ENCODE results near the gene ZNF41. TPM values are rescaled to one million over a fixed set of nuclear protein-coding genes. Genes with fewer than 3 reads are reported as not detected.

The ZNF41 gene
- polyA plus RNA-seq, 3 donors = 1.8 to 4.3 (median 3.1) TPM

DNA sequence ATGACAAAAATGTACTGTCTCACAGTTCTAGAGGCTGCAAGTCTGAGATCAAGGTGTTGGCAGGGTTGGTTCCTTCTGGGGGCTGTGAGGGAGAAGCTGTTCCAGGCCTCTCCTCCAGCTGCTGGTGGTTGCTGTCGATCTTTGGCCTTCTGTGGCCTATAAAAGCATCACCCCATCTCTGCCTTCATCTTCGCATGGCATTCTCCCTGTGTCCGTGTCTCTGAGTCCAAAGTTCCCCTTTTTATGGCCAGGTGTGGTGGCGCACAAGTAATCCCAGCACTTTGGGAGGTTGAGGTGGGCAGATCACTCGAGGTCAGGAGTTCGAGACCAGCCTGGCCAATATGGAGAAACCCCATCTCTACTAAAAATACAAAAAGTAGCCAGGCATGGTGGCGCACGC lies 46.5 kb upstream of the ZNF41 start:
- Histone ChIP-seq H3K36me3 (replicated peaks in 1 of 2; ENCODE audit: control insufficient read depth in 1 of 2, insufficient read depth in 2 of 2, low read length in 2 of 2) (no peaks in the 10 kb centered on the region), H3K4me2 (replicated peaks; ENCODE audit: extremely low read depth, low read length, poor library complexity, severe bottlenecking) (no peak overlapping the region), H3K9ac (ENCODE audit: insufficient read depth, low read length, poor library complexity, severe bottlenecking) (no peak overlapping the region), H3K79me2 (ENCODE audit: insufficient read depth, low read length) (no peaks in the 10 kb centered on the region), H3K4me3 (replicated peaks in 1 of 3; ENCODE audit: low read depth in 2 of 3, low read length in 3 of 3) (no peak overlapping the region), H3K9me3 (replicated peaks in 1 of 2; ENCODE audit: control insufficient read depth in 1 of 2, insufficient read depth in 1 of 2, low read length in 2 of 2) (no peaks in the 10 kb centered on the region), H3K27ac (ENCODE audit: low read depth in 1 of 2, low read length in 2 of 2) (no peak overlapping the region), H4K20me1 (ENCODE audit: insufficient read depth, low read length) (no peaks in the 10 kb centered on the region), H2AFZ (ENCODE audit: insufficient read depth, low read depth, low read length, poor library complexity, severe bottlenecking) (no peak overlapping the region), H3K4me1 (ENCODE audit: control insufficient read depth in 1 of 2, insufficient read depth in 2 of 2, low read length in 2 of 2) (no peaks in the 10 kb centered on the region), H3K27me3 (ENCODE audit: control insufficient read depth in 2 of 2, insufficient read depth in 2 of 2, low read length in 2 of 2) (no peaks in the 10 kb centered on the region)
- H3K4me1 Mint-ChIP-seq = no peaks in the 10 kb centered on the region
- H3K9me3 Mint-ChIP-seq = peaks cover 0 to 4% (median 0%) of the 10 kb centered on the region in 7 donors
- intact Hi-C loops (cut with micrococcal nuclease) = no loop called here
- no CpG with 5 or more reads among the region's 8 CpGs for WGBS (ENCODE audit: insufficient coverage)
- TF ChIP-seq, protein P1, sequence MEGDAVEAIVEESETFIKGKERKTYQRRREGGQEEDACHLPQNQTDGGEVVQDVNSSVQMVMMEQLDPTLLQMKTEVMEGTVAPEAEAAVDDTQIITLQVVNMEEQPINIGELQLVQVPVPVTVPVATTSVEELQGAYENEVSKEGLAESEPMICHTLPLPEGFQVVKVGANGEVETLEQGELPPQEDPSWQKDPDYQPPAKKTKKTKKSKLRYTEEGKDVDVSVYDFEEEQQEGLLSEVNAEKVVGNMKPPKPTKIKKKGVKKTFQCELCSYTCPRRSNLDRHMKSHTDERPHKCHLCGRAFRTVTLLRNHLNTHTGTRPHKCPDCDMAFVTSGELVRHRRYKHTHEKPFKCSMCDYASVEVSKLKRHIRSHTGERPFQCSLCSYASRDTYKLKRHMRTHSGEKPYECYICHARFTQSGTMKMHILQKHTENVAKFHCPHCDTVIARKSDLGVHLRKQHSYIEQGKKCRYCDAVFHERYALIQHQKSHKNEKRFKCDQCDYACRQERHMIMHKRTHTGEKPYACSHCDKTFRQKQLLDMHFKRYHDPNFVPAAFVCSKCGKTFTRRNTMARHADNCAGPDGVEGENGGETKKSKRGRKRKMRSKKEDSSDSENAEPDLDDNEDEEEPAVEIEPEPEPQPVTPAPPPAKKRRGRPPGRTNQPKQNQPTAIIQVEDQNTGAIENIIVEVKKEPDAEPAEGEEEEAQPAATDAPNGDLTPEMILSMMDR (IDR thresholded peaks at IDR 0.05) = no peak
- DNase-seq = no peak
- H3K27me3 Mint-ChIP-seq (ENCODE audit: low read depth in 3 of 3) = peaks cover 0 to 12% (median 0%) of the 10 kb centered on the region in 3 donors
- H3K27ac Mint-ChIP-seq = no peak overlapping the region
- H3K36me3 Mint-ChIP-seq = no peaks in the 10 kb centered on the region
- no peak overlapping the region for H3K4me3 Mint-ChIP-seq

GRCh38 chrX:47523713-47524166 lies 40.7 kb upstream of the ZNF41 start:
- no peaks in the 10 kb centered on the region for H3K9me3 ChIP-seq (replicated peaks in 1 of 2; ENCODE audit: control insufficient read depth in 1 of 2, insufficient read depth in 1 of 2, low read length in 2 of 2)
- no peaks in the 10 kb centered on the region for H3K36me3 ChIP-seq (replicated peaks in 1 of 2; ENCODE audit: control insufficient read depth in 1 of 2, insufficient read depth in 2 of 2, low read length in 2 of 2)
- WGBS (ENCODE audit: insufficient coverage) = under 1% methylated on average over 22 of the region's 34 CpGs
- H3K27me3 ChIP-seq (ENCODE audit: control insufficient read depth in 2 of 2, insufficient read depth in 2 of 2, low read length in 2 of 2) = peaks cover 0 to 5% of the 10 kb centered on the region in 2 donors
- DNase-seq = no peak
- Mint-ChIP-seq H3K27me3 (ENCODE audit: low read depth in 3 of 3) (peaks cover 2 to 17% (median 8%) of the 10 kb centered on the region in 3 donors), H3K4me1 (peaks cover 5% of the 10 kb centered on the region), H3K4me3 (peak overlapping the region; percentile 66 to 76), H3K9me3 (peaks cover 0 to 27% (median 13%) of the 10 kb centered on the region in 7 donors), H3K27ac (no peak overlapping the region), H3K36me3 (no peaks in the 10 kb centered on the region)
- H4K20me1 ChIP-seq (ENCODE audit: insufficient read depth, low read length) = no peaks in the 10 kb centered on the region
- H3K79me2 ChIP-seq (ENCODE audit: insufficient read depth, low read length) = no peaks in the 10 kb centered on the region
- TF ChIP-seq, protein P1 (IDR thresholded peaks at IDR 0.05) = peak; percentile 23
- peaks cover 6 to 11% of the 10 kb centered on the region in 2 donors for H3K4me1 ChIP-seq (ENCODE audit: control insufficient read depth in 1 of 2, insufficient read depth in 2 of 2, low read length in 2 of 2)
- peak overlapping the region; percentile 84 for H2AFZ ChIP-seq (ENCODE audit: insufficient read depth, low read depth, low read length, poor library complexity, severe bottlenecking)
- peak overlapping the region; percentile 36 for H3K9ac ChIP-seq (ENCODE audit: insufficient read depth, low read length, poor library complexity, severe bottlenecking)
- no peak overlapping the region for H3K27ac ChIP-seq (ENCODE audit: low read depth in 1 of 2, low read length in 2 of 2)
- peak overlapping the region; percentile 4 to 74 (median 48) for H3K4me3 ChIP-seq (replicated peaks in 1 of 3; ENCODE audit: low read depth in 2 of 3, low read length in 3 of 3)
- peak overlapping the region; percentile 82 for H3K4me2 ChIP-seq (replicated peaks; ENCODE audit: extremely low read depth, low read length, poor library complexity, severe bottlenecking)
- intact Hi-C loops (cut with micrococcal nuclease) = loop anchor here (2.0 to 5.0 kb wide), 3 partner anchors 41 to 331 kb away; partner anchors contain the start of genes UBA1 (in 2 of the 2) and ZNF41 (in 1 of the 2)

Measured in CD14-positive monocyte (primary cell).